Activated B cell treated with CpG ODN at 0.5 μM for 24 hours (primary cell): ENCODE measurements around the gene LONP1. TPM values are rescaled to one million over a fixed set of nuclear protein-coding genes. Genes with fewer than 3 reads are reported as not detected.

Source experiments
- ATAC-seq: fragments of 200-7000 bp; cut with Tn5 transposase; one replicate; pipeline ENCODE4 v1.10.0; 2021; ENCODE audit warnings: low read depth, mild to moderate bottlenecking, moderate library complexity
- CTCF ChIA-PET: fragments of 350-600 bp; sonication (Branson Sonifier 250); formaldehyde crosslinking; loops from one replicate; lab custom pipeline; 2021; ENCODE audit warnings: antibody characterized with exemption; lab: Charles Lee
- POLR2A ChIA-PET: fragments of 350-600 bp; sonication (Branson Sonifier 250); formaldehyde crosslinking; loops from one replicate; lab custom pipeline; 2021; ENCODE audit warnings: antibody characterized with exemption; lab: Charles Lee
- DNase-seq: peaks from one replicate; pipeline ENCODE4 v3.0.0; 2022
- H3K27ac Mint-ChIP-seq: one replicate; pipeline ENCODE4 v1.8.0; 2020; ENCODE audit warnings: mixed read lengths
- H3K27me3 Mint-ChIP-seq: one replicate; pipeline ENCODE4 v1.8.0; 2021; ENCODE audit warnings: mixed read lengths
- H3K36me3 Mint-ChIP-seq: one replicate; pipeline ENCODE4 v1.8.0; 2021; ENCODE audit warnings: low read depth, mixed read lengths
- H3K4me1 Mint-ChIP-seq: one replicate; pipeline ENCODE4 v1.8.0; 2021; ENCODE audit warnings: mixed read lengths
- H3K4me3 Mint-ChIP-seq: one replicate; pipeline ENCODE4 v1.8.0; 2020; ENCODE audit warnings: mild to moderate bottlenecking, mixed read lengths
- H3K9me3 Mint-ChIP-seq: one replicate; pipeline ENCODE4 v1.8.0; 2020; ENCODE audit warnings: mixed read lengths
- intact Hi-C: fragments of 100-400 bp; cut with micrococcal nuclease; formaldehyde crosslinking; loops from one replicate; pipeline ENCODE4 v1.15.1; 2024
- total RNA-seq: library from RNA; stranded (reverse); gene quantifications from 2 replicates; pipeline ENCODE4 v1.2.3, GENCODE V29; 2022
- TF ChIP-seq, protein P1 (sequence below): fragments of 200-600 bp; IDR thresholded peaks from one replicate; pipeline ENCODE4 v1.8.0; 2022; ENCODE audit warnings: antibody characterized with exemption, mild to moderate bottlenecking

Gene LONP1
- total RNA-seq, 1 donor from 2014 or later = 72.9 TPM

DNA sequence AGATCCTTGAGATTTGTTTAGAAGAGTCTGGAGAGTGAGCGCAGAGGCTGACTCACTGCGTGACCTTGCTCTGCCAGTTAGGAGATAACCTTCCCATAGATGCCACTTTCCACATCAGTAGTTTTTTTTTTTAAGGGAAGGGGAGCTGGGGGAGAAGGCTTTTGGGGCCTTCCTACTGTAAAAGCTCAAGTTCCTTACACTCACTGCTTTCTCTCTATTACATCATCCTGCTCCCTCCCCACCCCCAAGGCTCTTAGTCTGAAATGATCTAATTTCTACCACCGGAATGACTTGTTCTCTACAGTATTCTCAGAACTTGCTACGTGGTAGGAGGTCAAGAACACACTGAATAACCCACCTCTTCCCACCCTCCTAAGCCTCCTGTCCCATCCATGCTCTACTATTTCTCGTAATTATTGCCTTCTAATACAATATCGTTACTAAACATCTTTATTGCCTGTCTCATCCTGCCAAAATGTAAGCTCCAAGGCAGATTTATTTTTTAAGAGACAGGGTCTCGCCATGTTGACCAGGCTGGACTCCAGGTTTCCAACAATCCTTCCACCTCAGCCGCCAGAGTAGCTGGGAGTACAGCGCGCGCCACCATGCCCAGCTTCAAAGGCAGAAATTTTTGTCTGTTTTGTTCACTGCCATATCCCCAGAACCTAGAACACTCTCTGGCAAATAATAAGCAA lies 1.2 kb downstream of the LONP1 start:
- H3K27ac Mint-ChIP-seq = peak overlapping the region; percentile 70
- ATAC-seq = no peak
- CTCF ChIA-PET = interaction anchor here (0.9 kb wide), 1 partner anchor 28 kb away, joined by 3 read pairs; no protein-coding TSS in a partner anchor
- POLR2A ChIA-PET = interaction anchor here (0.5 to 6.5 kb wide), 7 partner anchors 9 to 186 kb away, joined by 3 to 102 read pairs (median 6); partner anchors contain the start of genes DUS3L, RPL36, SAFB and SAFB2
- H3K4me1 Mint-ChIP-seq = peaks cover 27% of the 10 kb centered on the region
- H3K27me3 Mint-ChIP-seq = no peaks in the 10 kb centered on the region
- peak overlapping the region; percentile 89 for H3K4me3 Mint-ChIP-seq
- TF ChIP-seq, protein P1, sequence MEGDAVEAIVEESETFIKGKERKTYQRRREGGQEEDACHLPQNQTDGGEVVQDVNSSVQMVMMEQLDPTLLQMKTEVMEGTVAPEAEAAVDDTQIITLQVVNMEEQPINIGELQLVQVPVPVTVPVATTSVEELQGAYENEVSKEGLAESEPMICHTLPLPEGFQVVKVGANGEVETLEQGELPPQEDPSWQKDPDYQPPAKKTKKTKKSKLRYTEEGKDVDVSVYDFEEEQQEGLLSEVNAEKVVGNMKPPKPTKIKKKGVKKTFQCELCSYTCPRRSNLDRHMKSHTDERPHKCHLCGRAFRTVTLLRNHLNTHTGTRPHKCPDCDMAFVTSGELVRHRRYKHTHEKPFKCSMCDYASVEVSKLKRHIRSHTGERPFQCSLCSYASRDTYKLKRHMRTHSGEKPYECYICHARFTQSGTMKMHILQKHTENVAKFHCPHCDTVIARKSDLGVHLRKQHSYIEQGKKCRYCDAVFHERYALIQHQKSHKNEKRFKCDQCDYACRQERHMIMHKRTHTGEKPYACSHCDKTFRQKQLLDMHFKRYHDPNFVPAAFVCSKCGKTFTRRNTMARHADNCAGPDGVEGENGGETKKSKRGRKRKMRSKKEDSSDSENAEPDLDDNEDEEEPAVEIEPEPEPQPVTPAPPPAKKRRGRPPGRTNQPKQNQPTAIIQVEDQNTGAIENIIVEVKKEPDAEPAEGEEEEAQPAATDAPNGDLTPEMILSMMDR = no peak
- DNase-seq = no peak
- no peaks in the 10 kb centered on the region for H3K9me3 Mint-ChIP-seq
- peaks cover 24% of the 10 kb centered on the region for H3K36me3 Mint-ChIP-seq
- intact Hi-C loops = no loop called here

DNA sequence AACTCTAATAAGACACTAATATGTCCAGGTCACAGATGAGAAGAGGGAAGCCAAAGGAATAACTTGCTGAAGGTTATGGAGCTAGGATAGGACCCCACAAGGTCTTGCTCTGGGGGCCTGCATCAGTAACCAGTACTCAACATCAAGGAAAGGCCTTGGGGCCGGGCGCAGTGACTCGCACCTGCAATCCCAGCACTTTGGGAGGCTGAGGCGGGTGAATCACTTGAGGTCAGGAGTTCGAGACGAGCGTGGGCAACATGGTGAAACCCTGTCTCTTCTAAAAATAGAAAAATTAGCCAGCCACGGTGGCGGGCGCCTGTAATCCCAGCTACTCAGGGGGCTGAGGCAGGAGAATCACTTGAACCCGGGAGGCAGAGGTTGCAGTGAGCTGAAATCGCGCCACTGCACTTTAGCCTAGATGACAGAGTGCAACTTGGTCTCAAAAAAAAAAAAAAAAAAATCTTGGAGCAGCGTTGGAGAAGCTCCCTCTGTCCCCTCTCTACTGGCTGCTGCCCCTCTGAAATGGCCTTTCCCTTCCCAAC lies 1.8 kb downstream of the LONP1 start:
- ATAC-seq = no peak
- intact Hi-C loops = no loop called here

DNA sequence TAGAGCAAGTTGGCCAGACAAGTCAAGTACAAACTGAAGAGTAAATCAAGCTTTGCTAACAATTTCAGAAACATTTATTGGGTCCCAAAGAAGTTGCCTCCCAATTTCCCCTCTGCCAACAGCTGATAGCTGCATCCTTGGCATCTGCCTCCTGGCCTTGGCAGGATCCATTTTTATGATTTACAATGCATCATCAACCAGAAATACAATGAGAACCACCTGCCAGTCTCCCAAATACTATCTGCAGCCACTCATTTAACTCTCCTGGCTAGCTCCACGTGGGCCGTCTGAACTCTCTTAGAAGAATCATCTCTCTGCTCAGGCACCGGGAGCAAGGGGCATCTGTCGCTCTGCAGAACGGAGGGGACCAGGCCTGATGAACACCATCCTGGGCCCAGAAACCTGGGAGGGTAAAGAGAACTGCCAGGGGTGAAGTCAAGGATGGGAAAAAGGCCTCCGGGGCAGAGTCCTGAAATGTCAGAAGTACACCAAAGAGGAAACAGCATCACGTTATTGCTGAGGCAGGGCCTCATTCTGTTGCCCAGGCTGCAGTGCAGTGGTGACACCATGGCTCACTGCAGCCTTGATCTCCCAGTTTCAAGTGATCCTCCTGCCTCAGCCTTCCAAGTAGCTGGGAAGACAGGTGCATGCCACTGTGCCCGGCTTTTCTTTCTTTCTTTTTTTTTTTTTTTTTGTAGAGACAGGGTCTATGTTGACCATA lies 2.6 kb downstream of the LONP1 start:
- no peaks in the 10 kb centered on the region for H3K27me3 Mint-ChIP-seq
- H3K27ac Mint-ChIP-seq = no peak overlapping the region
- no peaks in the 10 kb centered on the region for H3K9me3 Mint-ChIP-seq
- intact Hi-C loops = no loop called here
- ATAC-seq (no peak), DNase-seq (no peak)
- H3K36me3 Mint-ChIP-seq = peaks cover 34% of the 10 kb centered on the region
- TF ChIP-seq, protein P1 = no peak
- no peak overlapping the region for H3K4me3 Mint-ChIP-seq
- peaks cover 27% of the 10 kb centered on the region for H3K4me1 Mint-ChIP-seq
- ChIA-PET POLR2A (interaction anchor here (0.6 to 6.5 kb wide), 7 partner anchors 12 to 1298 kb away, joined by 3 to 102 read pairs (median 4); partner anchors contain the start of gene RPL36), CTCF (interaction anchor here (0.7 kb wide), 1 partner anchor 108 kb away, joined by 3 read pairs; no protein-coding TSS in a partner anchor)

More for the DNA sequence above, 1.8 kb downstream of the LONP1 start:
- Mint-ChIP-seq H3K36me3 (peaks cover 30% of the 10 kb centered on the region), H3K4me3 (peak overlapping the region; percentile 89), H3K4me1 (peaks cover 27% of the 10 kb centered on the region), H3K9me3 (no peaks in the 10 kb centered on the region), H3K27me3 (no peaks in the 10 kb centered on the region), H3K27ac (peak overlapping the region; percentile 35)
- ChIA-PET CTCF (interaction anchor here (0.7 to 0.9 kb wide), 2 partner anchors 27 to 109 kb away, joined by 3 read pairs; no protein-coding TSS in a partner anchor), POLR2A (interaction anchor here (0.5 to 6.5 kb wide), 8 partner anchors 8 to 746 kb away, joined by 3 to 102 read pairs (median 6); partner anchors contain the start of genes RPL36, SAFB, SAFB2 and VMAC)
- TF ChIP-seq, protein P1 = no peak
- no peak for DNase-seq

DNA sequence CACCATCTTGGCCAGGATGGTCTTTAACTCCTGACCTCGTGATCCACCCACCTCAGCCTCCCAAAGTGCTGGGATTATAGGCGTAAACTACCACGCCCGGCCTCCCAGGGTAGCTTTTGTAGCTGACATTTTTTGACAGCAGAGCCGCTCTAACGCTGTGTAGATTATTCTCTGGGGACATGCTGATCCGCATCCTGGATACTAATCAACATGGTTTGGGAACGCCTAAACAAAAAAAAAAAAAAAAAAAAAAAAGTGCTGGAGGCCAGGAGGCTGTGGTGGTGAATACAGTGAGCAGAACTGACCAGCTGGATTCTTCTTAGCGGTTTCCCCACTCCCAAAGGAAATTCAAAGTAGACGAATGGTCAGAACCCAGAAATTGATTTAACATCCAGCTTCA lies 5.1 kb downstream of the LONP1 start:
- ATAC-seq (no peak), DNase-seq (no peak)
- H3K36me3 Mint-ChIP-seq = peaks cover 53% of the 10 kb centered on the region
- H3K27me3 Mint-ChIP-seq = no peaks in the 10 kb centered on the region
- no peak overlapping the region for H3K27ac Mint-ChIP-seq
- intact Hi-C loops = no loop called here
- peaks cover 22% of the 10 kb centered on the region for H3K4me1 Mint-ChIP-seq
- no peak overlapping the region for H3K4me3 Mint-ChIP-seq
- ChIA-PET CTCF (no interaction called here), POLR2A (interaction anchor here (0.7 to 1.0 kb wide), 3 partner anchors 9 to 1678 kb away, joined by 4 to 7 read pairs (median 5); no protein-coding TSS in a partner anchor)
- TF ChIP-seq, protein P1 = no peak
- no peaks in the 10 kb centered on the region for H3K9me3 Mint-ChIP-seq
